Measurements from ENCODE around the gene NMT2. TPM values are rescaled to one million over a fixed set of nuclear protein-coding genes. Genes with fewer than 3 reads are reported as not detected.

NMT2 gene
- total RNA-seq, 1 experiment from 2014 or later, result 26.1 TPM

GRCh38 chr10:15189133-15189885, 20.8 kb upstream of the NMT2 start:
- no peaks in the 10 kb centered on the region for H3K9me3 ChIP-seq (ENCODE audit: control insufficient read depth in 1 of 2, insufficient read depth in 1 of 2, low read depth in 1 of 2, low read length in 2 of 2)
- H3K36me3 ChIP-seq (ENCODE audit: control insufficient read depth in 1 of 2, insufficient read depth in 2 of 2, low read length in 2 of 2), result no peaks in the 10 kb centered on the region
- no peaks in the 10 kb centered on the region for H3K79me2 ChIP-seq (ENCODE audit: insufficient read depth, low read length)
- ChIA-PET POLR2A (interaction anchor here (1.7 kb wide), 1 partner anchor 21 kb away, joined by 4 read pairs; the partner anchor contains the start of gene NMT2), RAD21 (ENCODE audit: low non-redundant PET in 1 of 2, low total read pairs in 2 of 2, uncharacterized antibody in 2 of 2, unreplicated experiment in 2 of 2) (no interaction called here), CTCF (no interaction called here)
- ATAC-seq, result no peak
- no peak overlapping the region for H3K9ac ChIP-seq (ENCODE audit: low read length)
- H2AFZ ChIP-seq (ENCODE audit: low read depth, low read length, poor library complexity, severe bottlenecking), result no peak overlapping the region
- BruUV-seq (replicated peaks), result no TSS peak
- H3K4me1 ChIP-seq (ENCODE audit: control insufficient read depth in 1 of 2, insufficient read depth in 2 of 2, low read length in 2 of 2), result no peaks in the 10 kb centered on the region
- intact Hi-C loops (cut with micrococcal nuclease), result no loop called here
- no peak overlapping the region for H3K4me3 ChIP-seq (replicated peaks in 1 of 2; ENCODE audit: low read depth in 1 of 2, low read length in 2 of 2)
- DNase-seq (ENCODE audit: low read depth, low spot score), result no peak
- no peaks in the 10 kb centered on the region for H3K9me2 ChIP-seq (ENCODE audit: insufficient read depth)
- no peak overlapping the region for H3K4me2 ChIP-seq (ENCODE audit: low read length)
- H3K27me3 ChIP-seq (ENCODE audit: insufficient read depth, low read length), result no peaks in the 10 kb centered on the region
- H4K20me1 ChIP-seq (ENCODE audit: insufficient read depth), result no peaks in the 10 kb centered on the region
- no peak for TF ChIP-seq JUND (IDR thresholded peaks at IDR 0.05)
- TF ChIP-seq, protein P1, sequence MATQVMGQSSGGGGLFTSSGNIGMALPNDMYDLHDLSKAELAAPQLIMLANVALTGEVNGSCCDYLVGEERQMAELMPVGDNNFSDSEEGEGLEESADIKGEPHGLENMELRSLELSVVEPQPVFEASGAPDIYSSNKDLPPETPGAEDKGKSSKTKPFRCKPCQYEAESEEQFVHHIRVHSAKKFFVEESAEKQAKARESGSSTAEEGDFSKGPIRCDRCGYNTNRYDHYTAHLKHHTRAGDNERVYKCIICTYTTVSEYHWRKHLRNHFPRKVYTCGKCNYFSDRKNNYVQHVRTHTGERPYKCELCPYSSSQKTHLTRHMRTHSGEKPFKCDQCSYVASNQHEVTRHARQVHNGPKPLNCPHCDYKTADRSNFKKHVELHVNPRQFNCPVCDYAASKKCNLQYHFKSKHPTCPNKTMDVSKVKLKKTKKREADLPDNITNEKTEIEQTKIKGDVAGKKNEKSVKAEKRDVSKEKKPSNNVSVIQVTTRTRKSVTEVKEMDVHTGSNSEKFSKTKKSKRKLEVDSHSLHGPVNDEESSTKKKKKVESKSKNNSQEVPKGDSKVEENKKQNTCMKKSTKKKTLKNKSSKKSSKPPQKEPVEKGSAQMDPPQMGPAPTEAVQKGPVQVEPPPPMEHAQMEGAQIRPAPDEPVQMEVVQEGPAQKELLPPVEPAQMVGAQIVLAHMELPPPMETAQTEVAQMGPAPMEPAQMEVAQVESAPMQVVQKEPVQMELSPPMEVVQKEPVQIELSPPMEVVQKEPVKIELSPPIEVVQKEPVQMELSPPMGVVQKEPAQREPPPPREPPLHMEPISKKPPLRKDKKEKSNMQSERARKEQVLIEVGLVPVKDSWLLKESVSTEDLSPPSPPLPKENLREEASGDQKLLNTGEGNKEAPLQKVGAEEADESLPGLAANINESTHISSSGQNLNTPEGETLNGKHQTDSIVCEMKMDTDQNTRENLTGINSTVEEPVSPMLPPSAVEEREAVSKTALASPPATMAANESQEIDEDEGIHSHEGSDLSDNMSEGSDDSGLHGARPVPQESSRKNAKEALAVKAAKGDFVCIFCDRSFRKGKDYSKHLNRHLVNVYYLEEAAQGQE (IDR thresholded peaks at IDR 0.05; ENCODE audit: low read depth), result no peak
- no peak for TF ChIP-seq EZH2 (IDR thresholded peaks at IDR 0.05)
- TF ChIP-seq SIN3A (IDR thresholded peaks at IDR 0.05; ENCODE audit: low read depth), result no peak
- no peak for TF ChIP-seq RAD21 (IDR thresholded peaks at IDR 0.05; ENCODE audit: low read depth)
- TF ChIP-seq SRF (IDR thresholded peaks at IDR 0.05; ENCODE audit: low read depth), result no peak
- no peak for TF ChIP-seq ZFX (IDR thresholded peaks at IDR 0.05)
- no peak for TF ChIP-seq EZH2phosphoT487 (IDR thresholded peaks at IDR 0.05; ENCODE audit: borderline replicate concordance)
- TF ChIP-seq CTCF (IDR thresholded peaks at IDR 0.05 in 2 of 3, conservative IDR thresholded peaks at IDR 0.05 in 1 of 3; ENCODE audit: borderline replicate concordance in 1 of 3, insufficient read depth in 1 of 3, low read depth in 2 of 3, low read length in 2 of 3), result no peak
- no peak for TF ChIP-seq FOSL1 (IDR thresholded peaks at IDR 0.05; ENCODE audit: low read depth)
- TF ChIP-seq TCF7L2 (IDR thresholded peaks at IDR 0.05; ENCODE audit: borderline replicate concordance, extremely low read depth, insufficient read depth, insufficient read length), result no peak
- TF ChIP-seq POLR2AphosphoS5 (IDR thresholded peaks at IDR 0.05; ENCODE audit: low read depth, low read length), result no peak
- TF ChIP-seq ELF1 (IDR thresholded peaks at IDR 0.05; ENCODE audit: borderline replicate concordance, low read depth), result no peak
- no peak for TF ChIP-seq EGR1 (IDR thresholded peaks at IDR 0.05; ENCODE audit: low read depth)
- no peak for TF ChIP-seq SP1 (IDR thresholded peaks at IDR 0.05; ENCODE audit: low read depth)
- H3K27ac ChIP-seq (ENCODE audit: low read depth, low read length), result no peak overlapping the region
